DND-41 (cell line): ENCODE data around the gene PPM1E.

Source experiments
- ATAC-seq: fragments of 200-7000 bp; cut with Tn5 transposase; 3 replicates; pipeline ENCODE4 v1.9.1; 2021; ENCODE audit warnings: low read depth; ENCODE audit not compliant: insufficient read depth
- DNase-seq: peaks from one replicate; pipeline ENCODE4 v3.0.0-alpha.2; 2020
- H2AFZ ChIP-seq: 2 replicates; pipeline ENCODE4 v1.6.0; 2012; ENCODE audit warnings: low read depth, low read length
- H3K27ac ChIP-seq: 2 replicates; pipeline ENCODE4 v1.5.1; 2012; ENCODE audit warnings: low read length, inconsistent platforms
- H3K27me3 ChIP-seq: fragments of 200-600 bp; sonication (generic); 2 replicates; pipeline ENCODE4 v1.6.0; 2012; ENCODE audit warnings: low read length, mild to moderate bottlenecking, inconsistent platforms; ENCODE audit not compliant: insufficient read depth, poor library complexity
- H3K36me3 ChIP-seq: 2 replicates; pipeline ENCODE4 v1.5.1; 2012; ENCODE audit warnings: low read length, inconsistent platforms; ENCODE audit not compliant: insufficient read depth
- H3K4me1 ChIP-seq: 2 replicates; pipeline ENCODE4 v1.5.1; 2012; ENCODE audit warnings: mild to moderate bottlenecking, low read length; ENCODE audit not compliant: insufficient read depth
- H3K4me2 ChIP-seq: 2 replicates; pipeline ENCODE4 v1.6.0; 2012; ENCODE audit warnings: mild to moderate bottlenecking, moderate library complexity, low read length, inconsistent platforms; ENCODE audit not compliant: insufficient read depth
- H3K4me3 ChIP-seq, 2 experiments: fragments of 200-600 bp in 1 of 2; shearing (Covaris generic) in 1 of 2; 2 replicates each; pipeline ENCODE4 v1.5.1; 2012 to 2016; ENCODE audit warnings: inconsistent platforms in 2 of 2, low read length in 2 of 2, mild to moderate bottlenecking in 2 of 2, low read depth in 1 of 2, moderate library complexity in 1 of 2
- H3K79me2 ChIP-seq: 2 replicates; pipeline ENCODE4 v1.6.0; 2012; ENCODE audit warnings: low read length, inconsistent platforms; ENCODE audit not compliant: insufficient read depth
- H3K9ac ChIP-seq: 2 replicates; pipeline ENCODE4 v1.6.0; 2012; ENCODE audit warnings: low read depth, mild to moderate bottlenecking, inconsistent platforms, low read length, moderate library complexity
- H3K9me3 ChIP-seq: 2 replicates; pipeline ENCODE4 v1.5.1; 2012; ENCODE audit warnings: low read length, moderate library complexity, mild to moderate bottlenecking, inconsistent platforms; ENCODE audit not compliant: insufficient read depth, severe bottlenecking
- H4K20me1 ChIP-seq: 2 replicates; pipeline ENCODE4 v1.6.0; 2012; ENCODE audit warnings: low read length; ENCODE audit not compliant: insufficient read depth
- CTCF ChIP-seq: IDR thresholded peaks from 2 replicates; pipeline ENCODE4 v1.5.1; 2012; ENCODE audit warnings: borderline replicate concordance, low read length, moderate library complexity, mild to moderate bottlenecking; ENCODE audit not compliant: poor library complexity, severe bottlenecking; ENCODE audit errors: extremely low read depth
- EZH2 ChIP-seq: IDR thresholded peaks from 3 replicates; pipeline ENCODE4 v1.6.1; 2012; ENCODE audit warnings: borderline replicate concordance, low read depth, mild to moderate bottlenecking, moderate library complexity, low read length, inconsistent platforms; ENCODE audit not compliant: severe bottlenecking

The PPM1E gene

GRCh38 chr17:59010026-59010425 lies 254.4 kb downstream of the PPM1E start:
- Histone ChIP-seq H2AFZ (no peak overlapping the region), H3K36me3 (peaks cover 58% of the 10 kb centered on the region), H3K4me2 (no peak overlapping the region), H3K79me2 (no peaks in the 10 kb centered on the region), H3K9ac (no peak overlapping the region), H3K27me3 (no peaks in the 10 kb centered on the region), H3K4me3 (no peak overlapping the region), H3K4me1 (no peaks in the 10 kb centered on the region), H4K20me1 (no peaks in the 10 kb centered on the region), H3K9me3 (no peaks in the 10 kb centered on the region), H3K27ac (no peak overlapping the region)
- no peak for DNase-seq
- TF ChIP-seq CTCF (no peak), EZH2 (no peak)
- ATAC-seq: no peak

GRCh38 chr17:59011975-59012374 lies 256.3 kb downstream of the PPM1E start:
- H3K79me2 ChIP-seq: no peaks in the 10 kb centered on the region
- no peak overlapping the region for H3K27ac ChIP-seq
- H3K4me2 ChIP-seq: no peak overlapping the region
- DNase-seq (no peak), ATAC-seq (no peak)
- no peaks in the 10 kb centered on the region for H3K27me3 ChIP-seq
- H3K9ac ChIP-seq: no peak overlapping the region
- H4K20me1 ChIP-seq: no peaks in the 10 kb centered on the region
- TF ChIP-seq CTCF: no peak
- TF ChIP-seq EZH2: no peak
- peaks cover 67% of the 10 kb centered on the region for H3K36me3 ChIP-seq
- H2AFZ ChIP-seq: no peak overlapping the region
- H3K9me3 ChIP-seq: no peaks in the 10 kb centered on the region
- no peaks in the 10 kb centered on the region for H3K4me1 ChIP-seq
- H3K4me3 ChIP-seq: no peak overlapping the region

- Histone ChIP-seq H3K79me2 (no peaks in the 10 kb centered on the region; the same call in 1 of the 2 replicates), H3K27me3 (no peaks in the 10 kb centered on the region), H3K27ac (no peak overlapping the region), H4K20me1 (no peaks in the 10 kb centered on the region), H2AFZ (no peak overlapping the region), H3K4me3 (no peak overlapping the region), H3K4me1 (no peaks in the 10 kb centered on the region), H3K9ac (no peak overlapping the region), H3K36me3 (peaks cover 55% of the 10 kb centered on the region), H3K4me2 (no peak overlapping the region), H3K9me3 (no peaks in the 10 kb centered on the region)
- ATAC-seq (no peak), DNase-seq (no peak)
- TF ChIP-seq EZH2: no peak
- TF ChIP-seq CTCF: no peak
Observed at GRCh38 chr17:59018019-59018418, 262.4 kb downstream of the PPM1E start.

- Histone ChIP-seq H3K9me3 (no peaks in the 10 kb centered on the region), H3K36me3 (peaks cover 45% of the 10 kb centered on the region; the same call in 1 of the 2 replicates), H3K9ac (no peak overlapping the region), H3K27ac (no peak overlapping the region), H3K27me3 (no peaks in the 10 kb centered on the region), H3K4me3 (no peak overlapping the region), H3K4me2 (no peak overlapping the region), H2AFZ (no peak overlapping the region), H3K79me2 (no peaks in the 10 kb centered on the region; the same call in 1 of the 2 replicates), H3K4me1 (no peaks in the 10 kb centered on the region), H4K20me1 (peaks cover 3% of the 10 kb centered on the region; the same call in 1 of the 2 replicates)
- TF ChIP-seq EZH2: no peak
- TF ChIP-seq CTCF: no peak
- DNase-seq (no peak), ATAC-seq (no peak)
Observed at GRCh38 chr17:59024916-59025315, 269.3 kb downstream of the PPM1E start.
